Gastroesophageal sphincter (tissue), 4 donors: Measurements from ENCODE around the gene PRRX2. TPM values are rescaled to one million over a fixed set of nuclear protein-coding genes. Genes with fewer than 3 reads are reported as not detected.
A peak's percentile ranks its signal among the peaks of the same experiment; 100 is the strongest.

ENCODE experiments used
- ATAC-seq: fragments of 150-250 bp; one replicate; pipeline ENCODE4 v1.9.1; 2016; ENCODE audit warnings: mild to moderate bottlenecking, moderate library complexity
- H3K27ac ChIP-seq, 4 donors: fragments of 200-600 bp; sonication (generic) in 3 of 4; 1 replicate in 3 of 4; 2 replicates in 1 of 4; pipeline ENCODE4 v1.5.1; 2016 to 2019
- H3K27me3 ChIP-seq: fragments of 200-600 bp; sonication (generic); one replicate; pipeline ENCODE4 v1.5.1; 2019
- H3K36me3 ChIP-seq, 2 donors: fragments of 200-600 bp; sonication (generic); one replicate each; pipeline ENCODE4 v1.5.1; 2019; ENCODE audit warnings: control low read depth in 1 of 2
- H3K4me1 ChIP-seq, 3 donors: fragments of 200-600 bp; sonication (generic); 1 replicate in 2 of 3; 2 replicates in 1 of 3; pipeline ENCODE4 v1.5.1; 2016 to 2019; ENCODE audit warnings: control low read depth in 2 of 3
- H3K4me3 ChIP-seq, 2 donors: fragments of 200-600 bp; sonication (generic); one replicate each; pipeline ENCODE4 v1.5.1; 2019; ENCODE audit warnings: mild to moderate bottlenecking in 1 of 2, moderate library complexity in 1 of 2
- H3K9me3 ChIP-seq, 3 donors: fragments of 200-600 bp; sonication (generic); one replicate each; pipeline ENCODE4 v1.5.1; 2017 to 2019; ENCODE audit warnings: control low read depth in 2 of 3
- CTCF ChIP-seq, 4 experiments: fragments of 200-600 bp in 2 of 4; fragments of 450-650 bp in 2 of 4; sonication (generic) in 1 of 4; IDR thresholded peaks; one replicate each; pipeline ENCODE4 v1.5.1; 2017 to 2019; ENCODE audit warnings: antibody characterized with exemption in 4 of 4, mild to moderate bottlenecking in 2 of 4, moderate library complexity in 2 of 4
- EP300 ChIP-seq: sonication (generic); formaldehyde crosslinking; IDR thresholded peaks from one replicate; pipeline ENCODE4 v1.6.1; 2017; ENCODE audit warnings: antibody characterized with exemption, mild to moderate bottlenecking
- POLR2A ChIP-seq, 2 donors: fragments of 450-650 bp; IDR thresholded peaks; one replicate each; pipeline ENCODE4 v1.6.1; 2017; ENCODE audit warnings: antibody characterized with exemption in 2 of 2, mild to moderate bottlenecking in 2 of 2, moderate library complexity in 1 of 2
- POLR2AphosphoS5 ChIP-seq: sonication (generic); formaldehyde crosslinking; IDR thresholded peaks from one replicate; pipeline ENCODE4 v1.6.1; 2017; ENCODE audit warnings: antibody characterized with exemption
- WGBS, 2 donors: methylation state at CpG; one replicate each; pipeline ENCODE4 v1.1.5; 2018; ENCODE audit warnings: low coverage in 1 of 2; 5-methylcytosine and 5-hydroxymethylcytosine counted together
- total RNA-seq, 4 donors: library from RNA; depleted of rRNA; stranded (reverse); fragments of >200 nt; gene quantifications; one replicate each; pipeline ENCODE4 v1.1.0, GENCODE V29; 2016

PRRX2 gene
- total RNA-seq, 4 donors from 2014 or later: 0.93 to 12.1 (median 7.1) TPM

- ATAC-seq: no peak
- no peaks in the 10 kb centered on the region for H3K27me3 ChIP-seq
- TF ChIP-seq EP300 (no peak), CTCF (IDR thresholded peaks at IDR 0.05) (no peak), POLR2A (IDR thresholded peaks at IDR 0.05) (no peak), POLR2AphosphoS5 (no peak)
- 58 to 78% methylated on average over 6 to 8 of the region's 21 CpGs for WGBS, 2 donors
- no peaks in the 10 kb centered on the region for H3K9me3 ChIP-seq
- H3K4me1 ChIP-seq: peaks cover 0 to 70% (median 37%) of the 10 kb centered on the region in 3 donors
- H3K27ac ChIP-seq: peak overlapping the region in 3 of 4 donors; percentile 1 to 24 (median 9)
- peaks cover 0 to 41% of the 10 kb centered on the region in 2 donors for H3K36me3 ChIP-seq
- H3K4me3 ChIP-seq: no peak overlapping the region
Measured at GRCh38 chr9:129630967-129631673, 34.3 kb upstream of the PRRX2 start.

DNA sequence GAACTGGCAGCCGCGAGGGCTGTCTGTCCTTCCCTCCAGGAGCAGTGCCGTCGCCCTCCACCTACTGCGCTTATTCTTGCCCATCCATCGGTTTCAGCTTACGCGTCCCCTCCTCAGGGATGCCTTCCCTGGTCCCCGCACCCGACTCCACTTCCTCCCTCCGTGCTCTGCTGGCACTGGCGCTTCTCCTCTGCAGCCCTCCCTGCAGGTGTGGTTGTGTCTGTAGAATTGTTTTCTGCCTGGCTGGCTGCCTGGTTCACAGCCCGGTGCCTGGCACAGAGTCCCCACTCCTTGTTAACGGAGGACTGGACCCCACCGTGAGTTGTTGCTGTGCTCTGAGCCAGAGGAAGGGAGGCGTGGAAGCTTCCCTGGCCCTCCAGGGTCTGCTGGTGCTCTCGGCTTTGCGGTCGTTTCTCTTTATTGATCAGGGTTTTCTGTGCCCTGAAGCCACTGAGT lies 33.7 kb upstream of the PRRX2 start:
- Histone ChIP-seq H3K36me3 (peaks cover 0 to 47% of the 10 kb centered on the region in 2 donors), H3K27me3 (no peaks in the 10 kb centered on the region), H3K4me1 (peaks cover 0 to 66% (median 36%) of the 10 kb centered on the region in 3 donors), H3K4me3 (no peak overlapping the region), H3K27ac (no peak overlapping the region), H3K9me3 (no peaks in the 10 kb centered on the region)
- WGBS, 2 donors: 70 to 89% methylated on average over 3 to 6 of the region's 19 CpGs
- ATAC-seq: no peak
- TF ChIP-seq CTCF (IDR thresholded peaks at IDR 0.05) (no peak), POLR2A (IDR thresholded peaks at IDR 0.05) (no peak), POLR2AphosphoS5 (no peak), EP300 (no peak)

GRCh38 chr9:129632460-129632859 lies 33.0 kb upstream of the PRRX2 start:
- TF ChIP-seq EP300: no peak
- no peak for TF ChIP-seq POLR2AphosphoS5
- TF ChIP-seq CTCF (IDR thresholded peaks at IDR 0.05): no peak
- Histone ChIP-seq H3K9me3 (no peaks in the 10 kb centered on the region), H3K4me1 (peaks cover 0 to 65% (median 29%) of the 10 kb centered on the region in 3 donors), H3K27ac (peak overlapping the region in 1 of 4 donors; percentile 31), H3K27me3 (no peaks in the 10 kb centered on the region), H3K4me3 (no peak overlapping the region), H3K36me3 (peaks cover 0 to 54% of the 10 kb centered on the region in 2 donors)
- no peak for ATAC-seq
- 40% methylated on average over 2 of the region's 13 CpGs; no CpG with 5 or more reads in 1 of the 2 donors for WGBS, 2 donors

DNA sequence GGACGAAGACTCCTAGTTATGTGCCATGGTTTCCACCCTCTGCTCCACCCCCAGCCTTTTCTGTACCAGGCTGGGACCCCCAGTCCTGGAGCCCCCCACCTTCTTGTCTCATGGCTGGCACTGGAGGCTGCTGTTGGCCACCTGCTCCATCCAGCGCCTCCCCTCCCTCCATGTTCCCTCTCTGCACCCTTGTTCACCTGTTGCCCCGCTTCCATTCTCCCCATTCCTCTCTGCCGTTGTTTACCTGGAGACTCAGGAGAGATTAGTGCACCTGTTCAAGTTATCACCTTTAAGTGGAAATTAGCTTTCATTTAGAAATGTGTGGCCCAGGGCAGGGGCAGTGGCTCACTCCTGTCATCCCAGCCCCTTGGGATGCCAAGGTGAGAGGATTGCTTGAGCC lies 32.2 kb upstream of the PRRX2 start:
- Histone ChIP-seq H3K27me3 (no peaks in the 10 kb centered on the region), H3K36me3 (peaks cover 0 to 62% of the 10 kb centered on the region in 2 donors), H3K4me3 (no peak overlapping the region), H3K9me3 (no peaks in the 10 kb centered on the region), H3K4me1 (peaks cover 0 to 58% (median 21%) of the 10 kb centered on the region in 3 donors), H3K27ac (no peak overlapping the region)
- 90 to 100% methylated on average over 4 of the region's 4 CpGs for WGBS, 2 donors
- ATAC-seq: no peak
- TF ChIP-seq CTCF (IDR thresholded peaks at IDR 0.05) (no peak), EP300 (no peak), POLR2AphosphoS5 (no peak), POLR2A (IDR thresholded peaks at IDR 0.05) (no peak)

DNA sequence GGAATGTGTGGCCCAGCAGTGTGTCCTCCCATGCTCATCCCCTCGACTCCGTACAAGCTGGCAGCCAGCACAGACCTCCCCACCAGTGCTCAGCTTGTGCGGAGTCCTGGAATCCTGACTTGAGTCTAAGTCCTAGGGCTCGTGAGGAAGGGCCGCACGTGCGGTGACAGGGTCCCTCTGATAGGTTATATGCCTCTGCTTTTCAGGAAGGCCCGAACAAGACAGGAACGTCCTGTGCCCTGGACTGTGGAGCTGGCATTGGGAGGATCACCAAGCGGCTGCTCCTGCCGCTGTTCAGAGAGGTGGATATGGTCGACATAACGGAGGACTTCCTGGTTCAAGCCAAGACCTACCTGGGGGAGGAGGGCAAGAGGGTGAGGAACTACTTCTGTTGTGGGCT lies 31.6 kb upstream of the PRRX2 start:
- Histone ChIP-seq H3K4me1 (peaks cover 0 to 53% (median 15%) of the 10 kb centered on the region in 3 donors), H3K27me3 (no peaks in the 10 kb centered on the region), H3K9me3 (no peaks in the 10 kb centered on the region), H3K27ac (no peak overlapping the region), H3K36me3 (peaks cover 0 to 68% of the 10 kb centered on the region in 2 donors), H3K4me3 (no peak overlapping the region)
- TF ChIP-seq POLR2A (IDR thresholded peaks at IDR 0.05) (no peak), POLR2AphosphoS5 (no peak), CTCF (IDR thresholded peaks at IDR 0.05) (no peak)
- no peak for ATAC-seq
- WGBS, 2 donors: 83% methylated on average over 1 of the region's 13 CpGs; no CpG with 5 or more reads in 1 of the 2 donors
